HG03097 (cell line): ENCODE data around the gene WNT9A.

Experiments used
- ATAC-seq: cut with Tn5 transposase; IDR thresholded peaks from one replicate; pipeline ENCODE4 v1.9.1; 2021; ENCODE audit not compliant: unreplicated experiment, low FRiP score

WNT9A gene

DNA sequence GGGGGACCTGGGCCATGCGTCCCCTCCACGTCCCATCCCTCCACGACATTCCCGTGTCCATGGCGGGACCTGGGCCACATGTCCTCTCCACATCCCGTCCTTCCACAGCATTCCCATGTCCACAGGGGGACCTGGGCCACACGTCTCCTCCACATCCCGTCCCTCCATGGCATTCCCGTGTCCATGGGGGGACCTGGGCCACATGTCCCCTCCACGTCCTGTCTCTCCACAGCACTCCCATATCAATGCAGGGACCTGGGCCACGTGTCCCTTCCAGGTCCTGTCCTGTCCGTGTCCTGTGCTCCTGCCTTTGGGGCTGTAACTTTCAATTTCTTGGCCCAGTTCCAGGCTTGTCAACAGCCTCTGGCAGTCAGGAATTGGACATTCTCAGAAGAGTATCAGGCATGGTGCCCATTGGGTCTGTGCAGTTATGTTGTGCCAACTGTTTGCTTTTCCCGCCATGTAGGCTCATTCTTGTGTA is 47.1 kb downstream of the WNT9A start:
- no peak for ATAC-seq

DNA sequence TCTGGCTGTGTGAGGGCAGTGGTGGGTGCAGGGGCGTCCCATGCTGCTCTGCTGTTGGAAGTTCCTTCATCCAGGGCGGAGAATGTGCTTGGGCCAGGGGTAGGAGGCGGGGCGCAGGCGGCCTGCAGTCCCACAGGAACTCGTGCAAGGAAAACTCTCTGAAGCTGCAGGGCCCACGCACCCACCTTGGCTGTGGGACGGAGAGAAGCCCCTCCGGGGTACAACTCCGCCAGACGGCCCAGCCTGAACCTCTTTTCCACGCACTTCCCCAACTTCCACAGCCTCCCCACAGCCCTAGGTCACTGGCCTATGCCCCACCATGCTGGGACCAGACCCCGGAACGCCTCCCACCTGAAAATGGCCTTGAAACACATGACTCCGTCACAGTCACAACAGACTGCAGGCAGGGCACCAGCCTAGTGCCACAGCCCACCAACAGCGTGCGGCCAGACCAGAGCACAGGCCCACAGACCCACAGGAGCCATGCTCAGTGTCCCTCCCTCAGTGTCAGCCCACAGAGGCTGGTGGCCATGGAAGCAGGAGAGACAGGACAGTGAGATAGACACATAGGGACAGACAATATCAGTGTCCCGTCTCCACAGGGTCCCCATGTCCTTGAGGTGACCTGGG is 47.8 kb downstream of the WNT9A start:
- ATAC-seq: no peak

DNA sequence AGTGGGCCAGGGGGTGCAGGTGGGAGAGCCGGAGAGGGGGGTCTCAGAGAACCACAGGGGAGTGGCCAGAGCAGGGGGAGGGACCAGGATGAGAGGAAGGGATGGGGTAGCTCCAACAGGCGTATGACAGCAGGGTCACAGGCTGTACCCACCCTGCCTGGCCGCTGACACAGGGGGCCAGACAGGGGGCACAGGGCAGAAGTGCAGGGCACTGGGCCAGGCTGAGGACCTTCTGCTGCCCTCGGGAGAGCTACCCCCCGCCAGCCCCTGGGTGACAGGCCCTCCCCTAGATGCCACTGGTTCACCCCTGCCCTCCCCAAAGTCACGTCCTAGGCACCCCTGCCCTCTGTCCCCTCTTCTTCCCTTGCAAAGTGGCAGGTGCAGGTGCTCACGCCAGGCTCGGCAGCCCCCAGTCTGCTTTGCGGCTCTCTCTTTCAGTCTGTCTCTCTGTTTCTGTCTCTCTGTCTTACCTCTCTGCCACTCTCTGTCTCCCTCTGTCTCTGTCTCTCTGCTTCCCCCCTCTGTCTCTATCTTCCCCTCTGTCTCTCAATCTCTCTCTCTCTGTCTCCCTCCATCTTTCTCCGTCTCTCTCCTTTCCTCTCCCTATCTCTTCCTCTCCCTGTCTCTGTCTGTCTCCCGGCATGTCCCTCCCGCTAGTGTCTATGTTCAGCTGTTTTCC is 48.5 kb downstream of the WNT9A start:
- no peak for ATAC-seq

DNA sequence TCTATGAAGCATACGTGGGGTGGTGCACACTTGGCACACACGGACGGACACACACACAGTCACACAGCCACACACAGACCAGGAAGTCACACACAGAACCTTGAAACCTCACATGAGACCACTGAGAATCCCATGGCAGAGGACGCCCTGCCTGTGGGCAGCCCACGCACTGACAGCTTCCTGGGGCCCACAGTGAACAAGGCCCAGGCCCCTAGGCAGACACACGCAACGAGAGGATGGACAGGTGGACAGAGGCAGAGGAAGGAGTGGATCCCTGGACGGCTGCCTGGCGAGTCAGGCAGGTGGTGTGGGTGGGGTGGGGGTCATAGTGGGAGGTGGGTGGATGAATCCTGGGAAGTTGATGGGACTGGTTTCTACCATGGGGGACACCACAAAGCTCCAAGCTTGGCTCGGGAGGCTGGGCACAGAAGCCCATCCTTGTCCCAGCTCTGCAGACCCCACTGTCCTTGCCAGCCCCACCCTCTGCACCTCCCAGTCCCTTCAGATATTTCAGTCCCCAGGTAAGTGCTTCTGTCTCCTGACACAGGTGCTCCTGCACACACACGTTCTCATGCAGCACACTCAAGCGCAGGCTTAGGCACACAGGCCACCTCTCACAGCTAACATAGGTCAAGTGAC is 49.1 kb downstream of the WNT9A start:
- ATAC-seq: no peak

DNA sequence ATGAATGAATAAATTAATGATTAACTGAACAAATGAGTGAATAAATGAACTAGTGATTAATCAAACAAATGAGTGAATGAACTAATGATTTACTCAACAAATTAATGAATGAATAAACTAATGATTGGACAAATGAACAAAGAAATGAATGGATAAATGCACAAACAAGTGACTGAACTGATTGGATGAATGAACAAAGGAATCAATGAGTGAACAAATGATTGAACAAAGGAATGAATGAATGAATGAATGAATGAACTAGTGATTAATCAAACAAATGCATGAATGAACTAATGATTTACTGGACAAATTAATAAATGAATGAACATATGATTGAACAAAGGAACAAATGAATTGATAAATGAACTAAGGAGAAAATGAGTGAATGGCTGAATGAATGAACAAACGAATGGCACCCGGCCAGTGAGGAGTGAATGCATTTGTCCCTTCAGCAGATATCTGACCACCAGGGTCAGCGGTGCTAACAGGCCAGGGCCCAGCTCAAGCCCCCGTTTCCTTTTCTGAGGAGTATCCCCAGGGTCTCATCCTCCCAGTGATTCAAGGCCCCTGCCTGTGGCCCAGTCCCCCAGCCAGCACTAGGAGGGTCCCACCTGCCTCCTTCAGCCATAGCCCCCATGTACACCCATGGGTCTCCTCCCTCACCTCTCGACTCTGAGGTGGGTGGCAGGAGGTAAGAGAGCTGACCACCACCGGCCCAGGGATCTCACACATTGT is 49.9 kb downstream of the WNT9A start:
- ATAC-seq: no peak

DNA sequence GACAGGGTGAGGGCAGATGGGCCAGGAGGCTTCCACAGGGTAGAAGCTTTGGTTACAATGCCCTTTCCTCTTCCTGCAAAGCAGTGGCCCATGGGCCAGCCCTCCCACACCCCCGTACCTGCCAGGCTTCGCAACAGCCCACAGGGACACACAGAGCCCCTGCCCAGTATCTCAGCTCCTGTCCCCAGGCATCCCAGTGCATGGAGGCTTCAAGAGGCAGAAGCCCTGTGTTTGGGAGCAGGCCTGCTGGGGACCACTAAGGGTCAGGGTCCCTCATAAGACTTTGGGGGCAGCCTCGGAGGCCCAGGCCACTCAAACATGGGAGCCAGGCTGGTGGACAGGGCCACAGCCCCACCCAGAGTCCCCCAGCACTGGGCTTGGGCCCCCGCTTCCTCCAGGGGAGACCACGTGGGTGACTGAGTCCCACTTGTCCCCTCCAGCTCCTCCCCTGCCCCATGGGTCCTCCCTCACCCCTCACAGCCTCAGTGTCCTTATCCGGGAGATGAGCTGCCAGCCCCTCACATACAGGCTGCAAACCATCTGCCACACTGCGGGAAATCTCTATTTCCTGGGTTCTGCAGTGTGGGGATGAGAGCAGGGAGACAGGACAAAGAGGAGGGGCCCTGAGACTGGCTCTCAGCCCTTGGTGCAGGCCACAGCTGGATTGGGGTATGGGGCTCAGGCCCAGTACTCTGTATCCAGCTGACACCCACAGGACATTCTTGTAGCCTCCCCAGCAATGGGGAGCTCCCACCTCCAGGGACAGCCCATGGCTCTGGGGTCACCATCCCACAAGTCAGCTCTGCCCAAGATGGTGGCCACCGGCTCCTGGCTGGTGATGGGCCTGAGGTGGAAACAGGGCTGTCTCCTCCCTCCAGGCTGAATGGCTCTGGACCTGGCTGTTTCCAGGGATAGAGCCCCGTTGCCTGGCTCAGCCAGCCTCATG is 50.7 kb downstream of the WNT9A start:
- ATAC-seq: no peak

DNA sequence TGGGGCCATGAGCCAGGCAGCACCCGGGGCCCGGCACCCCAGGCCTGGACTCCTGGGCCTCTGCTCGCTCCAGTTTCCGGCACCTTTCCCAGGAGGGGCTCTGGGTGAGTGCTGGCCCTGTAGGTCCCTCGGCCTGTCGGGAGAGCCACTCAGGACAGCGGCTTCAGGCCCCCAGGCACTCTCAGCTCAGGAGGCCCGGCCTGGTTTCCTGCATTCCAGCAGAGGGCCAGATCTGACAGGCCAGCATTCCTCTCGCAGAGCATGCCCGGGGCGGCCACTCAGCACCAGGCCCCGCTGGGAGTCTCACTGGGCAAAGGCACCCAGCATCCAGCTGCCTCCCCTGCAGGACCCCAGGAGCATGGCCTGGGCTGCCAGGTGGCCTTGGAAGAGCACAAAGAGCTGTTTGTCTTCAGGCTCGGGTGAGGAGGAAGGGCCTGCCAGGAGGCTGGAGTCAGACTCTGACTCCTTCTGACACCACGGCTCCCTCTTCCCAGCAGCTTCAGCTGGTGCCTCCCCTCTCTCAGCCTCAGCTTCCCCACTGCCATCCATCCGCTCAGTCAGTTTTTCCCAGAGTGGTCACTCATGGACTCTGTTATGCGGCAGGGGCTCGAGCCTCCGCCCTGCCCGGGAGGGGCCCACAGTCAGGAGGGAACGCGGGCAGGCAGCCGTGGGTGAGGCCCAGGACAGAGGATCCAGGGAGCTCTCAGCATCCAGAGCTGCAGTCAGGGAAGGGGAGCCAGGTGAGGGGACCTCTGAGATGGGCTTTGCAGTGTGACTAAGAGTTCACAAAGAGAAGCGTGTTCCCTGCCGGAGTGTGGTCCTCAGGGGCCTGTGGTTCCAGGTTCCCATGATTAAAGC is 51.7 kb downstream of the WNT9A start:
- ATAC-seq: no peak

DNA sequence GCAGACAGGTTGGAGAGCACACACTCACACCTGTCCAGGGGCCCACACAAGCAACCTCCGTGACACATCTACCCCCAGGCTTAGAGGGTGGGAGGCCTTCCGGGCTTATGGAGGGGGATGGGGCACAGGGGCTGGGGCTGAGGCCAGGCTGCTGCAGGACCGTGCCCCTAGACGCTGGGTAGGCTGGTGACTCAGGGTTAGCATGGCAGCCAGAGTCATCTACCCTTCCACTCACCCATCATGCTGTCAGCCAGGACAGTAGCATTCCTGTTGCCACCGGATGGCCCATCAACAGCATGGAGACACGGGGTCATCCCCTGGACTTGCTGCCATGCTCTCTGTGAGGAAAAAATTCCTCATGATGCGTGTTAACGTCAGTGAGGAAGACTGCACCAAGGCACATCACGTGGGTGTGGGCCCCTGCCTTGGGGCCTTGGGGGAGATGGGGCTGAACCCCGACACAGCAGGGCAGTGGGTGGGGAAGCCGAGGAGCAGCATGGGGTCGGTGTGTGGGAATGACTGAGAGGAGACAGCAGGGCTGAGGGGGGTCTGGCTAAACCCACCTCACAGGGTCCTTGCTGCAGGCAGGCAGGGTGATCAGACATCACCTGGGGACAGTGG is 52.8 kb downstream of the WNT9A start:
- ATAC-seq: no peak

DNA sequence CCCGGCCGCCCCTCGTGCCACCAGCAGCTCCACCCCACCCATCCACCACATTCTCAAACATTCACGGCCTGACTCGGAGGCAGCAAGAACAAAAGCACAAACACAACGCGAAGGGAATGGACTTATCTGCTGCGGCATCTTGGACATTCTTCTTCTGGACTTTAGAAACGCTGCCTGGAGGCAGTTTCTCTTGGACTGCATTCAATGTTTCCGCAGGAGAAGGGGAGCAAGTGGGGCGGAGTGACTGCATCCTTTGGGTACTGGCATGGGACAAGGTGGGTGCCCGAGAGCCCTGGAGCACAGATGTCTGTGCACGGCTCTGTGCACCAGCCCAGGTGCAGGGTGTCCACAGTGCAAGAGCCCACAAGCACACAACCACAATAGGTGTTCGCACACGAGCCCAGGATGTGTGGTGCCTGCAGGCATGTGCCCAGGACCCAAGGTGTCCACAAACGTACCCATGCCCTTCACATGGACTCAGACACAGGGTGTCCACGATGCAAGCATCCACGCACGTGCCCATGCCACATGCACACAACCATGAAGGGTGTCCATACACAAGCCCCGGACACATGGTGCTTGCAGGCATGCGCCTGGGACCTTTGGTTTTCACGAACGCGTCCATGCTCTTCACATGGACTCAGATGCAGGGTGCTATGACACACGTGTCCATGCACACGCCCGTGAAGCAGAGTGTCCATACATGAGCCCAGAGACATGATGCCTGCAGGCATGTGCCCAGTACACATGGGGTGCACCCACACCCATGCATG is 53.6 kb downstream of the WNT9A start:
- ATAC-seq: no peak

DNA sequence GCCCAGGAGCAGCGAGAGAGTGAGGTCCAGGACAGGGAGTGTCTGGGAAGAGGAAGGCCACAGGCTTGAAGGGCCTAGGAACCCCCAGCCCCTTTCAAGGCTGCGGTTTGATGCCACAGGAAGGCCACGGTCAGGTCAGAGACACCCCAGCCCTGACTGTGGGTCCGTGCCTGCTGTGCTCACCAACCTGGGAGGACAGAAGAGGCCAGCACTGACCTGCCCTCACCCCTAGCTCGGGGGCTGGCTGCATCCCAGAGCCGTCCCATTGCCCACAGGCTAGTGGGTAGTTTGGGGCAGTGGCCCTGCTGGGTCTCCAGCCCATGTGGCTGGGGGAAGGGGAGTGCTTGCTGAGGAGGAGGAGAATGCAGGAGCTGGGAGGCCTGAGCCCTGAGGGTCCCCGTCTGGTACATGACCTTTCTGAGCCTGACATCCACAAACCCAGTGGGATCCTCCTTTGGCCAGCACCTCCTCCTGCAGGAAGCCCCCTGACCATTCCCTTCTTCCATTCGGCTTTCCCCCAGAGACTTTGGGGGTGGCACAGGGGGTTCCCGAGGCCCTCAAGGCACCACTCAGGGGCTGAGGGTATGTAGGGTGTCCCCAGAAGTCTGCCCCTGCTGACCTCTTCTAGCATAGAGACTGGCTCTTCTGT is 54.3 kb downstream of the WNT9A start:
- no peak for ATAC-seq

DNA sequence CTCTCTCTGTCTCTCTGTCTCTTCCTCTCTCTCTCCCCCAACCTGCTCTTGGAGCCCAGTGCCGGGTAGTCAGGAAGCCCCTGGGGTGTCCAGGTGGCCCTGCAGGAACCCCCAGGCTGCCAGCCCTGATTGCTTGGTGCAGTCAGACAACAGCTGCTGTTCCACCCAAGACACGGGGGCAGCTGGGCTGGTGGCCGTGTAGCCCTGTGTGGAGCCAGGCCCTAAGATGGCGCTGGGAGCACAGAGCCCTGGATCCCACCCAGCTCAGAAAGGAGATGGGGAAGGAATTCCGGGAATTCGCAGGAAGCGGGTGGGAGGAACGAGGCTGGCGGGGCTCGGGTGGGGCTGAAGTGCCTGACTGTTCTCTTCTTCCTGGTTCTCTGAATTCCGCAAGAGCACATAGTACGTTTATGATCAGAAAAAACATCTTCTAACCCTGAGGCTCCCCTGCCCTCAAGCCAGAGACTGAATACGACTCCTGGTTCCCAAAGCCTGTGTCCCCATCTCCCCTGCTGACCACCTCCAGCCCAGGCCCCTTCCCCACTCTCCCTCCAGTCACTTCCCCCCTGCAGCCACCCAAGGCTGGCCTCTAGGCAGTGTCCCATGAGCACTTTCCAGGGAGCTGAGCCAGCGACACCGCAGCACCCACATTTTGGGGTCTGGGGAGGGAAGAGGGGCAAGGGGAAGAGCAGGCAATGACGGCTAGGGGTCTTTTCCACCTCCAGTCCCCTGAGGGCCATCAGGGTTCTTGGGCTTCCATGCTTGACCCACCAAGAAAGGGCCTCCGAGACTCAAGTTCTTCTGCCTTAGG is 55.0 kb downstream of the WNT9A start:
- ATAC-seq: no peak

DNA sequence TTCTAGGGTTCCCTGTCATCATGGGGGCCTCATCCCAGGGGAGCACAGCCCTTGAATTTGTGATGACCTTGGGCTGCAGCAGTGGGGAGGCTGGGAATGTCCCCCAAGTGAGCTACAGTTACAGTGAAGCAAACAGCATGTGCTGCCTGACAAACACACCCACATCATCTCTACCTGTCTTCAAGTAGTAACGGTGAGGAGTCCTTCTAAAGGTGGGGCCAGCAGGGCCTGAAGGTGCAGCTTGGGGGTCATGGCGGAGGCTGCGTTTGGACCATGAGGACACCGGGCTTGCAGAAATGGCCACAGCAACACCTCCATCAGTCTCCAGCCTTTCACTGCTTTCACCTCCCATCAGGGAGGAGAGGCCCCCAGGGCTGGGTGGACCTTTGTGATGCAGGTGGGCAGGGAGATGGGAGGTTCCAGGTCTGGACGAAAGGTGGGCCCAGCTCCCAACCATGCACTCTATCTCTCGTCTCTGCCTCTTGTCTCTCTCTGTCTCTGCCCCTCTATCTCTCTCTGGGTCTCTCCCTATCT is 55.7 kb downstream of the WNT9A start:
- no peak for ATAC-seq

DNA sequence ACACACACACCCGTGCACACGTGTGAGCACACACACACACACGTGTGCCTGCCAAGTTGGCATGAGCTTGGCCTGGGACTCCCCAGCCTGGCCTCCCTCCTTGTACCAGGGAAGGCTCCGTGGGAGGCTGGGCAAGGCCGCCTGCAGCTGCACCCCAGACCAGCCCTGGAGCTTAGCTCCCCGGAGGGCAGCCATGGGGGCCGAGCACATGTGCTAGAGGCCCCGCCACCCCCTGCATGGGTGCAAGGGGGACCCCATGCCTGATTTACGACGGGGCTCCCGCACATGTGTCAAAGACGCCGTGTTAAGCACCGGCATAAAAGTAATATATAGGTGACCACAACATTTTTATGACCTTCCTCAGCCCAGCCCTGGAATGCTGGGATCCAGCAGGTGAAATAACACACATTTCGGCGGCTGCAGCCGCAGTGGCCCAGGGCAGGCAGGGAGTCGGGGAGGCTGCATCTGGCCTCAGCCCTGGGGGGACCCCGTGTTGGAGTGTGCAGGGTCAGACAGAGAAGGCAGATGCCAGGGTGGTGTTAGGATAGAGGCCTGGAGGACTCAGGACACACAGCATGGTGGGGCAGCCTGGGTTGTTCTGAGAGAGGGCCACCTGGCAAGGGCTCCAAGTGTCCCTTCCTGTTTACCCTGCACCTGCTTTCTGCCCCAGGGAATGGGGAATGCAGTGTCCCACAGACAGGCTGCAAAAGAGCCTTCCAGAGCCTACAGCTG is 56.3 kb downstream of the WNT9A start:
- ATAC-seq: no peak

DNA sequence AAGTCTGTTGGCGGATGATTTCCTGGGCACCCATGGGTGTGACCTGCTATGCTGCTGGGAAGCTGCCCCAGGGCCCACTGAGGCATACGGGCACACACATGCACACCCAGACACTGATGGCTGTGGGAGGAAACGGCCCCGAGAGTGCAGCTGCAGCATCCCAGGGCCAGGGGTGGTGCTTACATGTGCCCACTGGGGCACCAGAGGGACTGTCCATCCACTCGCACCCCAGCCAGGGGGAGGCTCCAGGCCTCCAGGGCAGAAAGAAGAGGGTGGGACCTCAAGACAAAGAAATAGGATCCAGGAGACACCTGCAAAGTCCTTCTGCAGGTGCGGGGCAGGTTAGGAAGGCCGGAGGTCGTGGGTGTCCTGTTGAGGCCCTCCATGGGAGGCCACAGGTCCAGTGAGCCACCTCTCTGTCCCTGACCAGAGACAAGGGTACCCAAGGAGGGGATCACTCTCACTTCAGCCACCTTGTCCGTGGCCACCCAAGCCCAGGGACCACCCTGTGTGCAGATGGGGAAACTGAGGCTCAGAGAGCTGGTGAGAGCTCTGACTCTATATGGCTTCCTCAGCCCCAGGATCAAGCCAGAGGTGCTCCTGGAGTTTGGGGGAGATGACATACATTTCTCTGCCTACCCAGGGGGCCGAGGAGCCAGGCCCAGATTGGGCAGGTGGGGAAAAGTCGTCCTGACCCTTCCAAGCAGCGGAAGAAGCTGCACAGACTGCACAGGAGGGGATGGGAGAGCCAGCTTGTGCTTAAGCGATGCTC is 57.1 kb downstream of the WNT9A start:
- no peak for ATAC-seq

DNA sequence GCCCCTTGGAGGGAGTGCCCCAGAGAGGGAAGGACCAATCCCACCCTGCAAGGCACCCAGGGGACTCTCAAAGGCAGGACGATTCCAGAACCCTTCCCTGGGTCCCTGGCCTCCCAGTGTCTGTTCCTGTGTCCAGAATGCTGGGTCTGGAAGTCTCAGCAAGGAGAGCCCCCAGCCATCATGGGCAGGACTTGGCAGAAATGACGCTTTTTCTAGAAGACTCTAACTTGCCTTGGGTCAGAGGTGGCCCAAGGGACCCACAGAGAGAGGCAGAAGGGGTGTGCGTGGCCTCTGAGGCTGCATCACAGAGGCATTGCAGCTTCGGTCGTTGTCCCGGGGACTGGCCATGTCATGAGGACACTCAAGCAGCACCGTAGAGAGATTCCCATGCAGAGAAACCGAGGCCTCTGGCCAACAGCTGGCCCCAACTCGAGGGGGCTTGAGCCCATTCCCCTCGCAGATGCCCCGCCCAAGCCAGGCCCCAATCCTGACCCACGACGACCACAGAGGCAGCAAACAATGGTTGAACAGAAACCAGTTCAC is 57.8 kb downstream of the WNT9A start:
- no peak for ATAC-seq
